Calu3 (cell line): ENCODE data around the gene AP1S3. TPM values are rescaled to one million over a fixed set of nuclear protein-coding genes. Genes with fewer than 3 reads are reported as not detected.

Source experiments
- BruUV-seq: library from RNA; stranded (reverse); fragments of 400-500 nt; replicated peaks from 2 replicates; lab custom pipeline; 2021; lab: Mats Ljungman, UMichigan
- CTCF ChIA-PET: fragments of 300-600 bp; sonication (Branson Sonifier 250); formaldehyde crosslinking; loops from one replicate; lab custom pipeline; 2022; ENCODE audit warnings: antibody characterized with exemption; lab: Charles Lee
- DNase-seq: peaks from one replicate; pipeline ENCODE4 v3.0.0; 2022
- H3K27ac Mint-ChIP-seq: one replicate; pipeline ENCODE4 v1.8.0; 2022; ENCODE audit warnings: mixed read lengths; ENCODE audit not compliant: unreplicated experiment
- H3K27me3 Mint-ChIP-seq: one replicate; pipeline ENCODE4 v1.8.0; 2022; ENCODE audit warnings: mixed read lengths; ENCODE audit not compliant: unreplicated experiment
- H3K36me3 Mint-ChIP-seq: one replicate; pipeline ENCODE4 v1.8.0; 2022; ENCODE audit warnings: mild to moderate bottlenecking, moderate library complexity, mixed read lengths; ENCODE audit not compliant: insufficient read depth, unreplicated experiment
- H3K4me1 Mint-ChIP-seq: one replicate; pipeline ENCODE4 v1.8.0; 2022; ENCODE audit warnings: mild to moderate bottlenecking, low read depth, mixed read lengths; ENCODE audit not compliant: unreplicated experiment
- H3K4me3 Mint-ChIP-seq: one replicate; pipeline ENCODE4 v1.8.0; 2022; ENCODE audit warnings: mild to moderate bottlenecking, low read depth, moderate library complexity, mixed read lengths; ENCODE audit not compliant: unreplicated experiment
- H3K9me3 Mint-ChIP-seq: one replicate; pipeline ENCODE4 v1.8.0; 2022; ENCODE audit warnings: low read depth, mixed read lengths; ENCODE audit not compliant: unreplicated experiment
- intact Hi-C: fragments of 100-400 bp; cut with micrococcal nuclease; formaldehyde crosslinking; loops from one replicate; pipeline ENCODE4 v1.10.0; 2022; ENCODE audit not compliant: unreplicated experiment
- total RNA-seq: library from RNA; stranded (reverse); gene quantifications from 2 replicates; pipeline ENCODE4 v1.2.3, GENCODE V29; 2022
- TF ChIP-seq, protein P1 (sequence below): fragments of 200-600 bp; IDR thresholded peaks from one replicate; pipeline ENCODE4 v1.8.0; 2022; ENCODE audit warnings: antibody characterized with exemption; ENCODE audit not compliant: unreplicated experiment

The AP1S3 gene
- total RNA-seq, 1 experiment from 2014 or later = 119 TPM

GRCh38 chr2:223828314-223828713 lies 9.1 kb downstream of the AP1S3 start:
- no peaks in the 10 kb centered on the region for H3K9me3 Mint-ChIP-seq
- intact Hi-C loops = no loop called here
- no peak for DNase-seq
- H3K4me1 Mint-ChIP-seq = peaks cover 66% of the 10 kb centered on the region
- CTCF ChIA-PET = interaction anchor here (0.5 to 0.9 kb wide), 5 partner anchors 13 to 459 kb away, joined by 3 to 5 read pairs (median 4); no protein-coding TSS in a partner anchor
- H3K27ac Mint-ChIP-seq = peak overlapping the region; percentile 40
- no peaks in the 10 kb centered on the region for H3K27me3 Mint-ChIP-seq
- TF ChIP-seq, protein P1, sequence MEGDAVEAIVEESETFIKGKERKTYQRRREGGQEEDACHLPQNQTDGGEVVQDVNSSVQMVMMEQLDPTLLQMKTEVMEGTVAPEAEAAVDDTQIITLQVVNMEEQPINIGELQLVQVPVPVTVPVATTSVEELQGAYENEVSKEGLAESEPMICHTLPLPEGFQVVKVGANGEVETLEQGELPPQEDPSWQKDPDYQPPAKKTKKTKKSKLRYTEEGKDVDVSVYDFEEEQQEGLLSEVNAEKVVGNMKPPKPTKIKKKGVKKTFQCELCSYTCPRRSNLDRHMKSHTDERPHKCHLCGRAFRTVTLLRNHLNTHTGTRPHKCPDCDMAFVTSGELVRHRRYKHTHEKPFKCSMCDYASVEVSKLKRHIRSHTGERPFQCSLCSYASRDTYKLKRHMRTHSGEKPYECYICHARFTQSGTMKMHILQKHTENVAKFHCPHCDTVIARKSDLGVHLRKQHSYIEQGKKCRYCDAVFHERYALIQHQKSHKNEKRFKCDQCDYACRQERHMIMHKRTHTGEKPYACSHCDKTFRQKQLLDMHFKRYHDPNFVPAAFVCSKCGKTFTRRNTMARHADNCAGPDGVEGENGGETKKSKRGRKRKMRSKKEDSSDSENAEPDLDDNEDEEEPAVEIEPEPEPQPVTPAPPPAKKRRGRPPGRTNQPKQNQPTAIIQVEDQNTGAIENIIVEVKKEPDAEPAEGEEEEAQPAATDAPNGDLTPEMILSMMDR = no peak
- peaks cover 42% of the 10 kb centered on the region for H3K36me3 Mint-ChIP-seq
- BruUV-seq = no TSS peak
- no peak overlapping the region for H3K4me3 Mint-ChIP-seq

DNA sequence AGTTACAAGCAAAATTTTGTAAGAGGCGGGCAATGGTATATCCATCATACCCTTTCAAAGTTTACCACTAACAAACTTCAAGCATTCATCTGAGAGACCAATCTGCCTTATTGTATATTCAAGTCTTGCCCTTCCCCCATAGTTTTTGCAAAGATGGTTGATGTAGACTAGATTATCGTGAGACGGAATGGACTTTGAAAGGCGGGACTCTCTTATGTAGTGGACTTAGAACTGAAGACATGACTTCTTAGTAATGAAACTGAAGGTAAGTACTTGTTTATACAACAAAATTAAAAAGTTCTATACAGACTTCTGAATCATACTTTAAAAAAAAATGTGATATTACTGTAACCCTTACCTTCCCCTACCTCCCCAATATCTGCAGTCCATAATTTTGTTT lies 10.4 kb downstream of the AP1S3 start:
- no TSS peak for BruUV-seq
- no peak for DNase-seq
- CTCF ChIA-PET = no interaction called here
- no peak overlapping the region for H3K4me3 Mint-ChIP-seq
- H3K9me3 Mint-ChIP-seq = no peaks in the 10 kb centered on the region
- H3K27me3 Mint-ChIP-seq = no peaks in the 10 kb centered on the region
- TF ChIP-seq, protein P1 = no peak
- H3K36me3 Mint-ChIP-seq = peaks cover 37% of the 10 kb centered on the region
- intact Hi-C loops = no loop called here
- peaks cover 60% of the 10 kb centered on the region for H3K4me1 Mint-ChIP-seq
- no peak overlapping the region for H3K27ac Mint-ChIP-seq

DNA sequence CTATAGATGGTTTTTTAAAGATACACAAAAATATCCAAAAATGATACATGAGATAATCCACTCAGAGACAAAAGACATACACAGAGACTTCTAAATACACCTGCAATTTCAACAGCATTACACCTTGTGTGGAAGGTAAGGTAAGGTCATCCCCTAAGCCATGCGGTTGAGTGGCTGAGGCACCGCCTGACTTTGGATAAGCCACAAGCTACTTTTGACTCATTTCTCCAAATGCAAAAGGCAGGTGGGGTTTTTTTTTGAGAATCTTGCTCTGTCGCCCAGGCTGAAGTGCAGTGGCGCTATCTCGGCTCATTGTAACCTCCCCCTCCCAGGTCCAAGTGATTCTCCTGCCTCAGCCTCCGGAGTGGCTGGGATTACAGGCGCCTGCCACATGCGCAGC lies 13.1 kb downstream of the AP1S3 start:
- Mint-ChIP-seq H3K27ac (no peak overlapping the region), H3K9me3 (no peaks in the 10 kb centered on the region), H3K27me3 (no peaks in the 10 kb centered on the region), H3K4me1 (peaks cover 61% of the 10 kb centered on the region), H3K4me3 (no peak overlapping the region), H3K36me3 (peaks cover 20% of the 10 kb centered on the region)
- CTCF ChIA-PET = interaction anchor here (1.3 kb wide), 1 partner anchor 10 kb away, joined by 4 read pairs; no protein-coding TSS in a partner anchor
- BruUV-seq = no TSS peak
- DNase-seq = no peak
- TF ChIP-seq, protein P1 = no peak
- intact Hi-C loops = no loop called here

DNA sequence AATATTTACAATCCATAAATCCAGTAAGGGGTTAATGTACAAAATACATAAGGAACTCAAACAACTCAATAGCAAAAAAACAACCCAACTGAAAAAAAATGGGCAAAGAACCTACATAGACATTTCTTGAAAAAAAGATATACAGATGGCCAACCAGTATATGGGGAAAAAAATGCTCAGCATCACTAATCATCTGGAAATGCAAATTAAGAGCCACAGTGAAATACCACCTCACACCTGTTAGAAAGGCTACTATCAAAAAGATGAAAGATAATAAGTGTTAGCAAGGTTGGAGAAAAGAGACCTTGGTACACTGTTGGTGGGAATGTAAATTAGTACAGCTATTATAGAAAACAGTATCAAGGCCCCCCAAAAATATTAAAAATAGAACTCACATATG lies 14.6 kb downstream of the AP1S3 start:
- Mint-ChIP-seq H3K27me3 (no peaks in the 10 kb centered on the region), H3K9me3 (no peaks in the 10 kb centered on the region)
- BruUV-seq = no TSS peak

More for the DNA sequence above, 14.6 kb downstream of the AP1S3 start:
- peaks cover 19% of the 10 kb centered on the region for H3K36me3 Mint-ChIP-seq
- H3K4me1 Mint-ChIP-seq = peaks cover 59% of the 10 kb centered on the region
- TF ChIP-seq, protein P1 = no peak
- CTCF ChIA-PET = no interaction called here
- no peak for DNase-seq
- no peak overlapping the region for H3K27ac Mint-ChIP-seq
- no peak overlapping the region for H3K4me3 Mint-ChIP-seq
- intact Hi-C loops = no loop called here
